ENCODE measurements around the gene HIPK3.

HIPK3 gene

GRCh38 chr11:33334627-33335026 lies 77.4 kb downstream of the HIPK3 start:
- TF ChIP-seq SIN3A (IDR thresholded peaks at IDR 0.05; ENCODE audit: borderline replicate concordance, insufficient read depth, low read length) (no peak), REST (IDR thresholded peaks at IDR 0.05; ENCODE audit: insufficient read depth in 1 of 2, low read depth in 2 of 2, low read length in 2 of 2) (no peak), FOXP2 (optimal IDR thresholded peaks at IDR 0.05; ENCODE audit: borderline replicate concordance, extremely low read depth, extremely low read length, insufficient read depth) (no peak), TAF1 (IDR thresholded peaks at IDR 0.05; ENCODE audit: borderline replicate concordance, insufficient read depth, low read length) (no peak), POLR2AphosphoS5 (IDR thresholded peaks at IDR 0.05; ENCODE audit: low read depth, low read length) (no peak)

GRCh38 chr11:33339247-33339646 lies 82.1 kb downstream of the HIPK3 start:
- no peak for TF ChIP-seq SIN3A (IDR thresholded peaks at IDR 0.05; ENCODE audit: borderline replicate concordance, insufficient read depth, low read length)
- TF ChIP-seq TAF1 (IDR thresholded peaks at IDR 0.05; ENCODE audit: borderline replicate concordance, insufficient read depth, low read length) = no peak
- no peak for TF ChIP-seq POLR2AphosphoS5 (IDR thresholded peaks at IDR 0.05; ENCODE audit: low read depth, low read length)
- no peak for TF ChIP-seq FOXP2 (optimal IDR thresholded peaks at IDR 0.05; ENCODE audit: borderline replicate concordance, extremely low read depth, extremely low read length, insufficient read depth)
- no peak for TF ChIP-seq REST (IDR thresholded peaks at IDR 0.05; ENCODE audit: insufficient read depth in 1 of 2, low read depth in 2 of 2, low read length in 2 of 2)

GRCh38 chr11:33344611-33345010 lies 87.4 kb downstream of the HIPK3 start:
- TF ChIP-seq TAF1 (IDR thresholded peaks at IDR 0.05; ENCODE audit: borderline replicate concordance, insufficient read depth, low read length) (no peak), POLR2AphosphoS5 (IDR thresholded peaks at IDR 0.05; ENCODE audit: low read depth, low read length) (no peak), SIN3A (IDR thresholded peaks at IDR 0.05; ENCODE audit: borderline replicate concordance, insufficient read depth, low read length) (no peak), REST (IDR thresholded peaks at IDR 0.05; ENCODE audit: insufficient read depth in 1 of 2, low read depth in 2 of 2, low read length in 2 of 2) (no peak), FOXP2 (optimal IDR thresholded peaks at IDR 0.05; ENCODE audit: borderline replicate concordance, extremely low read depth, extremely low read length, insufficient read depth) (no peak)

- TF ChIP-seq POLR2AphosphoS5 (IDR thresholded peaks at IDR 0.05; ENCODE audit: low read depth, low read length) (no peak), SIN3A (IDR thresholded peaks at IDR 0.05; ENCODE audit: borderline replicate concordance, insufficient read depth, low read length) (no peak), FOXP2 (optimal IDR thresholded peaks at IDR 0.05; ENCODE audit: borderline replicate concordance, extremely low read depth, extremely low read length, insufficient read depth) (no peak), TAF1 (IDR thresholded peaks at IDR 0.05; ENCODE audit: borderline replicate concordance, insufficient read depth, low read length) (no peak), REST (IDR thresholded peaks at IDR 0.05; ENCODE audit: insufficient read depth in 1 of 2, low read depth in 2 of 2, low read length in 2 of 2) (no peak)
These were observed 90.4 kb downstream of the HIPK3 start for GRCh38 chr11:33347490-33348125.
